BJ (cell line): ENCODE data around the gene TNFRSF17. TPM values are rescaled to one million over a fixed set of nuclear protein-coding genes. Genes with fewer than 3 reads are reported as not detected.

Source experiments
- CTCF ChIA-PET: fragments of 350-600 bp; formaldehyde crosslinking; extraction: SDS; loops from one replicate; lab custom pipeline; 2021; ENCODE audit warnings: antibody characterized with exemption, inconsistent platforms; lab: Yijun Ruan, JAX
- POLR2A ChIA-PET: fragments of 300-600 bp; sonication (Branson Sonifier 250); formaldehyde crosslinking; extraction: SDS; loops from one replicate; lab custom pipeline; 2021; ENCODE audit warnings: antibody characterized with exemption; lab: Charles Lee
- DNase-seq: peaks from one replicate; pipeline ENCODE4 v3.0.0-alpha.2; 2011; ENCODE audit warnings: low read depth
- H3K27me3 ChIP-seq: 2 replicates; pipeline ENCODE4 v1.6.0; 2011; ENCODE audit warnings: low read length; ENCODE audit not compliant: control insufficient read depth, insufficient read depth
- H3K36me3 ChIP-seq: 2 replicates; pipeline ENCODE4 v1.5.1; 2011; ENCODE audit warnings: low read length; ENCODE audit not compliant: control insufficient read depth, insufficient read depth
- H3K4me3 ChIP-seq: 2 replicates; pipeline ENCODE4 v1.5.1; 2011; ENCODE audit warnings: low read depth, mild to moderate bottlenecking, control low read depth, low read length
- CTCF ChIP-seq: IDR thresholded peaks from 2 replicates; pipeline ENCODE4 v1.5.1; 2011; ENCODE audit warnings: low read depth, mild to moderate bottlenecking, control low read depth, inconsistent platforms, low read length, moderate library complexity; ENCODE audit not compliant: insufficient read depth
- polyA plus RNA-seq: library from polyadenylated mRNA; depleted of rRNA; stranded (reverse); fragments of >200 nt; gene quantifications from 2 replicates; pipeline ENCODE4 v1.2.3, GENCODE V29; 2011

Gene TNFRSF17
- polyA plus RNA-seq, 1 experiment = not detected

GRCh38 chr16:11980136-11980844 lies 15.3 kb downstream of the TNFRSF17 start:
- Histone ChIP-seq H3K36me3 (no peaks in the 10 kb centered on the region), H3K4me3 (no peak overlapping the region), H3K27me3 (no peaks in the 10 kb centered on the region)
- POLR2A ChIA-PET = no interaction called here
- no peak for TF ChIP-seq CTCF
- CTCF ChIA-PET = interaction anchor here (0.6 to 0.9 kb wide), 2 partner anchors 12 to 87 kb away, joined by 3 to 4 read pairs; no protein-coding TSS in a partner anchor
- DNase-seq = no peak

- CTCF ChIA-PET = no interaction called here
Measured at GRCh38 chr16:11985250-11985649, 20.2 kb downstream of the TNFRSF17 start.

GRCh38 chr16:11986521-11987057 lies 21.6 kb downstream of the TNFRSF17 start:
- H3K4me3 ChIP-seq = no peak overlapping the region
- no peak for TF ChIP-seq CTCF
- DNase-seq = no peak
- H3K27me3 ChIP-seq = no peaks in the 10 kb centered on the region
- no peaks in the 10 kb centered on the region for H3K36me3 ChIP-seq
- ChIA-PET CTCF (no interaction called here), POLR2A (no interaction called here)

More at GRCh38 chr16:11985250-11985649, 20.2 kb downstream of the TNFRSF17 start:
- H3K36me3 ChIP-seq = no peaks in the 10 kb centered on the region
- TF ChIP-seq CTCF = no peak
- H3K4me3 ChIP-seq = no peak overlapping the region
- no peaks in the 10 kb centered on the region for H3K27me3 ChIP-seq
- POLR2A ChIA-PET = no interaction called here
- DNase-seq = no peak

GRCh38 chr16:11988258-11988978 lies 23.4 kb downstream of the TNFRSF17 start:
- no peaks in the 10 kb centered on the region for H3K27me3 ChIP-seq
- TF ChIP-seq CTCF = no peak

GRCh38 chr16:11990702-11991390 lies 25.8 kb downstream of the TNFRSF17 start:
- ChIA-PET CTCF (no interaction called here), POLR2A (interaction anchor here (0.6 kb wide), 1 partner anchor 433 kb away, joined by 4 read pairs; no protein-coding TSS in a partner anchor)
- no peak for TF ChIP-seq CTCF
- Histone ChIP-seq H3K36me3 (no peaks in the 10 kb centered on the region), H3K4me3 (no peak overlapping the region), H3K27me3 (no peaks in the 10 kb centered on the region)
- DNase-seq = no peak

More at GRCh38 chr16:11988258-11988978, 23.4 kb downstream of the TNFRSF17 start:
- CTCF ChIA-PET = no interaction called here
- no peak for DNase-seq
- POLR2A ChIA-PET = no interaction called here
- Histone ChIP-seq H3K4me3 (no peak overlapping the region), H3K36me3 (no peaks in the 10 kb centered on the region)
